Measurements from ENCODE around the gene RAB31.

- TF ChIP-seq CTCF (IDR thresholded peaks at IDR 0.05 in 4 of 5, conservative IDR thresholded peaks at IDR 0.05 in 1 of 5) (no peak), POLR2A (IDR thresholded peaks at IDR 0.05) (no peak)
These were observed 95.8 kb downstream of the RAB31 start for GRCh38 chr18:9803698-9804516.

Measured in gastrocnemius medialis (tissue), 4 donors.